HS-5 (cell line): Measurements from ENCODE around the gene NR1H2.
"Not testable (repeated sequence)": the region's sequence is repeated elsewhere in the genome, so short reads cannot be mapped to it uniquely, and the experiment has no call there.

Experiments used
- DNase-seq: peaks from one replicate; pipeline ENCODE4 v3.0.0-alpha.2; 2012; ENCODE audit warnings: low read depth

Gene NR1H2

GRCh38 chr19:50347089-50347581 lies 29.1 kb upstream of the NR1H2 start:
- DNase-seq = not testable (repeated sequence)

- no peak for DNase-seq
Measured at GRCh38 chr19:50349277-50350057, 26.8 kb upstream of the NR1H2 start.

- no peak for DNase-seq
Measured at GRCh38 chr19:50352242-50352641, 24.0 kb upstream of the NR1H2 start.

- not testable (repeated sequence) for DNase-seq
Measured at GRCh38 chr19:50353487-50353880, 22.8 kb upstream of the NR1H2 start.

GRCh38 chr19:50356691-50357177 lies 19.5 kb upstream of the NR1H2 start:
- no peak for DNase-seq

GRCh38 chr19:50357178-50358100 lies 18.8 kb upstream of the NR1H2 start:
- no peak for DNase-seq

- DNase-seq = no peak
Measured at GRCh38 chr19:50358483-50359327, 17.6 kb upstream of the NR1H2 start.

GRCh38 chr19:50359328-50359818 lies 16.9 kb upstream of the NR1H2 start:
- DNase-seq = no peak

GRCh38 chr19:50361290-50362029 lies 14.8 kb upstream of the NR1H2 start:
- no peak for DNase-seq

GRCh38 chr19:50362030-50362412 lies 14.2 kb upstream of the NR1H2 start:
- DNase-seq = no peak

GRCh38 chr19:50362656-50363424 lies 13.4 kb upstream of the NR1H2 start:
- DNase-seq = no peak

GRCh38 chr19:50365434-50366306 lies 10.6 kb upstream of the NR1H2 start, which contains the start of gene NAPSA:
TSS of gene NAPSA (minus strand) at chr19:50365639. CDS start at chr19:50365621, 18 bp downstream.
- no peak for DNase-seq

GRCh38 chr19:50368649-50369570 lies 7.3 kb upstream of the NR1H2 start:
- DNase-seq = no peak

GRCh38 chr19:50371914-50372475 lies 4.3 kb upstream of the NR1H2 start:
- no peak for DNase-seq

- DNase-seq = no peak
Measured at GRCh38 chr19:50377051-50377461, 799 bp downstream of the NR1H2 start.

GRCh38 chr19:50377517-50377916 lies 1.3 kb downstream of the NR1H2 start:
- DNase-seq = no peak

GRCh38 chr19:50378169-50378862 lies 2.1 kb downstream of the NR1H2 start:
- no peak for DNase-seq
